ENCODE results near the gene RIPOR2. TPM values are rescaled to one million over a fixed set of nuclear protein-coding genes. Genes with fewer than 3 reads are reported as not detected.
"Not testable (repeated sequence)": the region's sequence is repeated elsewhere in the genome, so short reads cannot be mapped to it uniquely, and the experiment has no call there.

The RIPOR2 gene
- total RNA-seq, 1 experiment from 2014 or later, result 22.9 TPM

DNA sequence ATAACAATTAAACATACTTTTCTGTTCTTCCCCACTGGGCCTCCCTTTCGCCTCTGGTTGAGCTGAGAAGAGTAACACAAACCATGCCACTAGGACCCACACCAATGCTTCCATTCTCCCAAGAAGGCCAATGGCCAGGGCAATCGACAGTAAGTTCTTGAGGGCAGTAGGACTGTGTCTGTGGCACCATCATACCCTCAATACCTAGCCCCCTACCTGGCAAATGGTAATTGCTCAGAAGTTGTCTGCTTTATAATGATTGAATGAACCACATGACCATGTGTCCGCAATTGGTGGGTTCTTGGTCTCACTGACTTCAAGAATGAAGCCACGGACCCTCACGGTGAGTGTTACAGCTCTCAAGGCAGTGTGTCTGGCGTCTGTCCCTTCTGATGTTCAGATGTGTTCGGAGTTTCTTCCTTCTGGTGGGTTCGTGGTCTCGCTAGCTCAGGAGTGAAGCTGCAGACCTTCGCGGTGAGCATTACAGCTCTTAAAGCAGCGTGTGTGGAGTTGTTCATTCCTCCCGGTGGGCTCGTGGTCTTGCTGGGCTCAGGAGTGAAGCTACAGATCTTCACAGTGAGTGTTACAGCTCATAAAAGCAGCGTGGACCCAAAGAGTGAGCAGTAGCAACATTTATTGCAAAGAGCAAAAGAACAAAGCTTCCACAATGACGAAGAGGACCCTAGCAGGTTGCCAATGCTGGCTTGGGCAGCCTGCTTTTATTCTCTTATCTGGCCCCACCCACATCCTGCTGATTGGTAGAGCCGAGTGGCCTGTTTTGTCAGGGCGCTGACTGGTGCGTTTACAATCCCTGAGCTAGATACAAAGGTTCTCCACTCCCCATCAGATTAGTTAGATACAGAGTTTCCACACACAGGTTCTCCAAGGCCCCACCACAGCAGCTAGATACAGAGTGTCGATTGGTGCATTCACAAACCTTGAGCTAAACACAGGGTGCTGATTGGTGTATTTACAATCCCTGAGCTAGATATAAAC, 170.6 kb downstream of the RIPOR2 start:
- DNase-seq (ENCODE audit: low read depth), result not testable (repeated sequence)

DNA sequence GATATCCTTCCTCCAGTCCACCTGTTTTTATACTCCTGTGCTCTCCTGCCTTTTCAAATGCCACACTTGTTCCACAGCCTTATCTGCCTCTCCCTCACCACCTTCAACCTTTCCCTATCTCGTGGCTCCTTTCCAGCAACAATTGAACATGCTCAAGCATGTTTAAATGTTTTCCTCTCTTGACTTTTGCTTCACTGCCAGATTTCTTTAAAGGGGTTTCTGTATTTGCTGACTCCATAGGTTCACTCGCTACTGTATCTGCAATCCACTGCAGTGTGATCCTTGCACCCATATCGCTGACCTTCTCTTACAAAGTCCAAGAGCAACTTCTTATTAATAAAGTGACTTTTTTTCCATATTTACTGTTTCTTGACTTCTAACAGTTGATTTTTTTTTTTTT, 172.2 kb downstream of the RIPOR2 start:
- no peak for DNase-seq (ENCODE audit: low read depth)

DNA sequence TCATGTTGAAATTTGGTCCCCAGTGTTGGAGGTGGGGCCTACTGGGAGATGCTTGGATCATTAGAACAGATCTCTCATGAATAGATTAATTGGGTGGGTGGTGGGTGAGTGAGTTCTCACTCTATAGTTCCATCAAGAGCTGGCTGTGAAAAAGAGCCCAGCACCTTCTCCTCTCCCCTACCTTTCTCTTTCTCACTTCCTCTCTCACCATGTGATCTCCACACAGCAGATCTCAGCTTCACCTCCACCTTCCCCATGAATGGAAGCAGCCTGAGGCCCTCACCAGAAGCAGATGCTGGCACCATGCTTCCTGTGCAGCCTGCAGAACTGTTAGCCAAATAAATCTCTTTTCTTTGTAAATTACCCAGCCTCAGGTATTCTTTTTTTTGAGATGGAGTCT, 173.9 kb downstream of the RIPOR2 start:
- DNase-seq (ENCODE audit: low read depth), result no peak

DNA sequence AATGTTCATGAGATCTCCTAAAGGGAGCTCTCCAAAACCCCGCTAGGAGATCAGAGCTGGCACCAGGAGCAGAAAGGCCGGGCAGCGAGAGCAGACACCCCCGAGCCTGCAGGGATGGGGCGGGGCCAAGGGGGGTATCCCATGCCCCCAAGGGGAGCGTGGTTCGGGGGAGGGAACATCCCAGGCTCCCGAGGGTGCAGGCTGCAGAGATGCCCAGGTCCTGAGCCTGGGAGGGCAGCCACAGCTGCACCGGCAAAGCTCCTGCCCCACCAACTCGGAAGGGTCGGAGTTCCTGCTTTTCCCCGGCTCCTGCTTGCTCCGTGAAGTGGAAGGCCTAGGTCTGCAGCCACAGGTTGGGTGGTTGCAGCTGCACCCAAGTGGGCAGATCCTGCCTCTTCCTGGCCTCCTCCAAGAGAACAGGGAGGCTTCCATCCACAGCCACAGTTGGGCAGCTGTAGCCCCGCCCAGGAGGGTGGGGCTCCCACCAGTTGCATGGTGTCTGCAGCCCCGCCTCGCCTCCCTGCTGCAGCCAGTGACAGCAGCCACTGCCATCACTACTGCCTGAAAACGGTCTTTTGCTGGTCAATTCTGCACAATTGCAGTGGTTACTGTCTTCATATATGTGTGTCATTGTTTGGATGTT, 174.4 kb downstream of the RIPOR2 start:
- peak; percentile 37 for DNase-seq (ENCODE audit: low read depth)

DNA sequence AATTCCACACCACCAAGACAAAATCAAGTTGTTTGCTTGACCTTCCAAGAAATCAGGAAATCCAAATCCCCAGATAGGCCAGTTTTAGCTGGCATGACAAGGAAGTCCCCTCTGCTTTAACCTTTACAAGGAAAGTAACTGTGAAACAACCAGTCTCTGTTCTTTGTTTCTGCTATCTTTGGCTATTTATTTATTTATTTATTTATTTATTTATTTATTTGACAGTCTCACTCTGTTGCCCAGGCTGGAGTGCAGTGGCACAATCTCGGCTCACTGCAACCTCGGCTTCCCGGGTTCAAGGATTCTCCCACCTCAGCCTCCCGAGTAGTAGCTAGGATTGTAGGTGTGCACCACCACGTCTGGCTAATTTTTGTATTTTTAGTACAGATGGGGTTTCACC, 175.6 kb downstream of the RIPOR2 start:
- DNase-seq (ENCODE audit: low read depth), result no peak

DNA sequence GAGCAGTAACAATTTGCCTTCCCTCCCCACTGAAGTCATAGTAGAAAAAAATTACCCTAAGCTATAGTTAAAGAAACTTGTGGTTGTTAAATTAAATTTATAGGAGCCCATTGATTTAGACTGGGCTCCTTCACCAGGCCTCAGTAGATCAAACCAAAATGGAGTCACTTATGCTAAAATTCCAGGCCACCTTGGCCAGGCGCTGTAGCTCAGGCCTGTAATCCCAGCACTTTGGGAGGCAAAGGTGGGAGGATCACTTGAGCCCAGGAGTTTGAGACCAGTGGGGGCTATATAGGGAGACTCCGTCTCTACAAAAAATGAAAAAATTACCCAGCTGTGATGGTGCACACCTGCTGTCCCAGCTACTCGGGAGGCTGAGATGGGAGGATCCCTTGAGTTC, 176.0 kb downstream of the RIPOR2 start:
- DNase-seq (ENCODE audit: low read depth), result no peak

DNA sequence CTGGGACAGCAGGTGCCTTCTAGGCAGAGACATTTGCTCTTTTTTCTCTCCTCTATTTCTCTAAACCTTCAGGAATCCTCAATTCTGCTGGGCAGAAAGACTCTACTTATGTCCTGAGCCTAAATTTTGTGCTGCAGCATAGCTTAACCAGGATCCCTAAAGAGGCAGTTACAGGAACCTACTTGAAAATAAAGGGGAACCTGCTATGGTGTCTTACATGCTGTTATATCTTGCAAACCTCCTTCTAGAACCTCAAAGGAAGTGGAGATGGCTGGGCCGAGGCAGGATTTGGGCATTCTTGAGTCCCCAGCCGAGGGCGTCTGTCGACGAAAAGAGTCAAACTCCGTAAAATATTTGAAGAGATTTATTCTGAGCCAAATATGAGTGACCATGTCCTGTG, 178.1 kb downstream of the RIPOR2 start:
- DNase-seq (ENCODE audit: low read depth), result no peak

DNA sequence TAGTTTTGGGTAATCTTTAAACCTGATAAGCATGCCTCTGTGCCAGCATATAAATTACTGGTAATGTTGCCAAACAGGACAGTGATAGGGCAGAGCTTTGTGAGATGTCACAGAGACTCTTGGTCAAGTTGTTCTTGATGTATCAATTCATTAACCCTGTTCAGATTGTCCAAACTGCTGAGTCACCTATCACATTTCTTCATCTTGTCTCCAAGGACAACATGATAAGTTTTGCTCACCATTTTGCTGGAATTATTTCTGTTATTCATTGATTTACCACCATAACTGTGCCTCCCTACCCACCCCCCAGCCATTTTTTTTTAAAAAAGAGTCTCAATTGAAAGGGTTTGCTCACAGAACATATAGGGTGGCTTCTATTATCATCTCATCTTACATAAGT, 180.5 kb downstream of the RIPOR2 start:
- no peak for DNase-seq (ENCODE audit: low read depth)

DNA sequence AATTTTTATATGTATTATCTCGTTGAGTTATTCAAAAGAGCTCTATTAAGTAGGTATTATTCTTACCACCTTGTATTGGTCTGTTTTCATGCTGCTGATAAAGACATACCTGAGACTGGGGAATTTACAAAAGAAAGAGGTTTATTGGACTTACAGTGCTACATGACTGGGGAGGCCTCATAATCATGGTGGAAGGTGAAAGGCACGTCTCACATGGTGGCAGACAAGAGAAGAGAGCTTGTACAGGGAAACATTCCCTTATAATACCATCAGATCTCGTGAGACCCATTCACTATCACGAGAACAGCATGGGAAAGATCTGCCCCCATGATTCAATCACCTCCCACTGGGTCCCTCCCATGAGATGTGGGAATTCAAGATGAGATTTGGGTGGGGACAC, 181.4 kb downstream of the RIPOR2 start:
- DNase-seq (ENCODE audit: low read depth), result not testable (repeated sequence)

Other genes with a start within 250 kb of the RIPOR2 start
- 181 and 379 TPM in 2 replicates for gene C6orf62, start 216.8 kb downstream of the RIPOR2 start, total RNA-seq (2014; rRNA removed; shearing (Covaris generic))
- gene GMNN, start 161.0 kb downstream of the RIPOR2 start, total RNA-seq (2014; rRNA removed; shearing (Covaris generic)), result 105 and 133 TPM in 2 replicates
- gene ARMH2, start 137.0 kb downstream of the RIPOR2 start, total RNA-seq (2014; rRNA removed; shearing (Covaris generic)), result not detected in 2 replicates

Data from M059J (cell line).